Measurements from ENCODE around the gene MYH11.
"Not testable (repeated sequence)": the region's sequence is repeated elsewhere in the genome, so short reads cannot be mapped to it uniquely, and the experiment has no call there.

MYH11 gene

DNA sequence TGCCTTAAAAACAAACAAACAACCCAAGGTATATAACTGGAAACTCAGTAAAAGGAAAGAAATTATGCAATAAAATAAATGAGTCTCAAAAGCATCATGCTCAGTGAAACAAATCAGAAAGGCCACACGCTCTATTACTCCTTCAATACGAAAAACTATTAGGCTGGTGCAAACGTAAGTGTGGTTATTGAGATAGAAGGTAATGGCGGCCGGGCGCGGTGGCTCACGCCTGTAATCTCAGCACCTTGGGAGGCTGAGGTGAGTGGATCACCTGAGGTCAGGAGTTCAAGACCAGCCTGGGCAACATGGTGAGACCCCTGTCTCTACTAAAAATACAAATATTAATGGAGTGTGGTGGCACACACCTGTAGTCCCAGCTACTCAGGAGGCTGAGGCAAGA is 17.6 kb downstream of the MYH11 start:
- not testable (repeated sequence) for DNase-seq (ENCODE audit: low read depth)

DNA sequence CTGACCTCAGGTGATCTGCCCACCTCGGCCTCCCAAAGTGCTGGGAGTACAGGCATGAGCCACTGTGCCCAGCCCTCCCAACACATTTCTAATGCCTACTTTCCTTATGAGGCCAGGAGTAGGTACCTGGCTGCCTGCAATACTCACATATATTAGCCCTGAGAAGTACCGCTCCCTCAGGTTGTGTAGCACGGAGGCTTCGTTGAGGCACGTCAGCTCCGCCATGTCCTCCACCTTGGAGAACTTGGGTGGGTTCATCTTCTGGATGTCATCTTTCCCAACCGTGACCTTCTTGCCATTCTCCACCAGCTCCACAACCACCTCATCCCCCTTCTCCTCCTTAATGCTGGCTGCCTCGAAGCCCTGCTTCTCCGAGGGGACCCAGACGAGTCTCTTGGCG is 19.1 kb downstream of the MYH11 start:
- DNase-seq (ENCODE audit: low read depth) = no peak

DNA sequence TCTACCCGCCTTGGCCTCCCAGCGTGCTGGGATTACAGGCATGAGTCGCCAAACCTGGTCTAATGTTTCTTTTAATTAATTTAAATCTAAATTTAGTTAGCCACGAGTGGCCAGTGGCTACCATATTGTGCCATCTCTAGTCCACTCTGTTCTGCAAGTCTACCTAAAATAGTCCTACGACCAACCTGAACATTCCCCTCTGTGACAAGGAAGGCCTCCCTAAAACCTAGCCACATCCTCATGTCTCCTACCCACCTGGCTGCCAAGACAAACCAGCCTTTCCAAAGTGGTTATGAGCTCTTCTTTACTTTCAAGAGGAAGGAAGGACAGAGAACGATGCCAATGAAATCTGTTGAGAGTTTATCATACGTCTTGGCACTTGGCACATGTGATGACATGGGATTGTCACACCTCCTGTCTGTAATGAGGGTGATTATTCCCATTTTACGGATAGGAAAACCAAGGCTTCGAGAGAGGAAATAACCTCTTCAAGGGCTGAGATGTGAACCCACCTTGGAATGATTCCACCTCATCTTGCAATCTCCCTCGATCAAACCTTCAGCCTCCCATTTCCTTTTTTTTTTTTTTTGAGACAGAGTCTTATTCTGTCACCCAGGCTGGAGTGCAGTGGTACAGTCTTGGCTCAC is 19.7 kb downstream of the MYH11 start:
- no peak for DNase-seq (ENCODE audit: low read depth)

DNA sequence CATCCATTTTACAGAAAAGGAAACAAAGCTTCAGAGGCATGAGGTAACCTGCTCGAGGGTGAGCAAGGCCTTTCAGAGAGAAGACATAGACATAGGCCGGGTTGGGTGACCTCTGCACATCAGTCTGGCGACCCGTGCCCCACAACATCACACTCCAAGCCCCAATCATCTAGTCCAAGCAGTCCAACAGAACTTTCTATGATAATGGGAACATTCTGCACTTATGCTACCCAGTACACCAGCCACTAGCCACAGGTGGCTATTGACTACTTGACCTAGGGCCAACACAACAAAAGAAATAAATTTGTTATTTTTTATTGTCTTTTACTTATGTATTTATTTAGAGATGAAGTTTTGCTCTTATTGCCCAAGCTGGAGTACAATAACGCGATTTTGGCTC is 20.8 kb downstream of the MYH11 start:
- DNase-seq (ENCODE audit: low read depth) = no peak

DNA sequence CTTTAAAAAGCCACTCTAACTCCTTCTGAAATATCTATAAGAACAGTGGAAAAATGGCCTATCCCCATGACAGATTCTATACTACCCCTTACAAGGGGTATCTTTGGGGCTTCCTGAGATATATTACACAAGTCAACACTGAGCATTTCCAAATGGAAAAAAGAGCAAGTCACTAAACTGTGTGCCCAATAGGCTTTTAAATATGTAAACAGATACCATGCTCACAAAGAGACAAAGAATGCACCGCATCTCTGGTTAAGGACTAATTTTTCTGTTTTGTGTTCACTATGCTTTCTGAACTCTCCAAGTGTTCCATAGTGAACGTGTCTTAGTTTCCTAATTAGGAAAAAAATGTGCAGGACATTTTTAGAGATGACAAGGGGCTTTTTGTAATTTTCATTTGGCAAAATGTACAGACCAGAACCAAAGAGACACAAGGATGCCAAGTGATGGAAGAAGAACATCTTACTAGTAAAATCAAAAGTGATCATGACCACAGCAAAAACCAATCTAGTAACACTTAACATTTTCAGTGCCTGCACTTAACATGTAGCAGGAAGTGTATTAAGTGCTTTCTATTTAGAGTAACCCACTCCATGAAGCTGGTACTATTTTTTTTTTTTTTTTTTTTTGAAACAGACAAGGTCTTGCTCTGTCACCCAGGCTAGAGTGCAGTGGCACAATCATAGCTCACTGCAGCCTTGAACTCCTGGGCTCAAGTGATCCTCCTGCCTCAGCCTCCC is 21.5 kb downstream of the MYH11 start:
- DNase-seq (ENCODE audit: low read depth) = peak; percentile 45

DNA sequence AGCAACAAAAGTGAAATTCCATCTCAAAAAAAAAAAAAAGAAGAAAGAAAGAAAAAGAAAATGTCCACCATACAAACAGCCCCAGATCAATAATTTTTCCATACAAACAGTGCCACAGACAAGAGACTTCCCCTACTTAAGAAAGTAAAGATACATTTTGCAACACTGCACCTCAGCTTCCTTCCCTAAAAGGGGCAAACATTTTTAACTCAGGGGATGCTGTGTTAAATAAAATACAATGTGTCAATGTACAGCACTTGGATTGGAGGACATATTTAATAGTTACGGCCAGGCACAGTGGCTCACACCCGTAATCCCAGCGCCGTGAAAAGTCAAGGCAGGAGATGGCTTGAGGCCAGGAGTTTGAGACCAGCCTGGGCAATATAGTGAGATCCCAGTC is 22.3 kb downstream of the MYH11 start:
- DNase-seq (ENCODE audit: low read depth) = no peak

DNA sequence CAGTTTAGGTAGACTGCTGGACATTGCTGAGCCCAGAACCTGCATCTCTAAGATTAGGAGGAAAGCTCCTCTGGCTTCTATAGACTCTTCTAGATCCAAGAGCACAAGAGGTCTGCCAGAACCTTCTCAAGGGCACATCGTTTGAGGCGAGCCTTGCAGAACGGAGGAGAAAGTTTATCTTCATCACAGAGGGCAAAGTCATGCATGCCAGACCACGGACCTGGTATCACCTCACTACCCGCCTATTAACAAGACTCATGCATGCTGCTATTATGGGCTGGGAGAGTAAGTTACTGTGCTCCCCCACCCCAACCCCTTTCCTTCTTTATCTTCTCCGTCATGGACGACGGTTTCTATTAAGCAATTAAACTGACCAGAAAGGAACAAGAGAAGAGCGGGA is 23.3 kb downstream of the MYH11 start:
- DNase-seq (ENCODE audit: low read depth) = no peak

DNA sequence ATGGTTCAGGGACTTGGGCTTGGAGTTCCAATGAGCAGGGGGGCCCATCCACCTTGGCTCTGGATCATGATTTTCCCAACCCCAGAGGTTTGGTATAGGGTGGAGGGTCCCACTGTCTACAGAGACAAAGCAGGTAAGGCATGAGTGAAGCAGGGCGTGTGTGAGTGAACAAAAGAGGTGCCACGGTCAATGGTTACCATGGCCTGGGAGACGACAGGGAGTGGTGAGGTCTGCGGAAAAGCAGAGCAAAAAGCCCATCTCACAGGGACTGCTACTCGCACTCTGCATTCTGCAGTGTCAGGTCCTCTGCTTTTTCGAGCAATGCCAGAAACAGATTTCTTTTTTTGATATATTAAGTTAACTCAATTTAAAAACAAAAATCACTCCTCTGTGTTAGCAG is 24.6 kb downstream of the MYH11 start:
- DNase-seq (ENCODE audit: low read depth) = no peak

DNA sequence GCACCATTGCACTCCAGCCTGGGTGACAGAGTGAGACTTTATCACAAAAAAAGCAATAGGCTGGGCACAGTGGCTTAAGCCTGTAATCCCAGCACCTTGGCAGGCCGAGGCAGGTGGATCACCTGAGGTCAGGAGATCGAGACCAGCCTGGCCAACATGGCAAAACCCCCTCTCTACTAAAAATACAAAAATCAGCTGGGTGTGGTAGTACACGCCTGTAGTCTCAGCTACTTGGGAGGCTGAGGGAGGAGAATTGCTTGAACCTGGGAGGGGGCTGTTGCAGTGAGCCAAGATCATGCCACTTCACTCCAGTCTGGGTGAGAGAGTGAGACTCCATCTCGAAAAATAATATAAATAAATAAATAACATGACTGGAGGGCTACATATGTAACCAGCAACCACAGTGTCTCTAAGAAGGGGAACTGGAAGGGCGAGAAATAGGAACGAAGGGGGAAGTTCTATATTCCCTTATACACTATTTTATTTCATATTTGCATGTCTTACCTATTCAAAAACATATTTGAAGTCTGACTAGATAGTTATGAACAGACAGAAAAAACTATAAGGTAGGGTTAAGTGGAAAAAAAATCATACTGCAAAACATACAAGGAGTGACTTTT is 25.9 kb downstream of the MYH11 start:
- DNase-seq (ENCODE audit: low read depth) = no peak

DNA sequence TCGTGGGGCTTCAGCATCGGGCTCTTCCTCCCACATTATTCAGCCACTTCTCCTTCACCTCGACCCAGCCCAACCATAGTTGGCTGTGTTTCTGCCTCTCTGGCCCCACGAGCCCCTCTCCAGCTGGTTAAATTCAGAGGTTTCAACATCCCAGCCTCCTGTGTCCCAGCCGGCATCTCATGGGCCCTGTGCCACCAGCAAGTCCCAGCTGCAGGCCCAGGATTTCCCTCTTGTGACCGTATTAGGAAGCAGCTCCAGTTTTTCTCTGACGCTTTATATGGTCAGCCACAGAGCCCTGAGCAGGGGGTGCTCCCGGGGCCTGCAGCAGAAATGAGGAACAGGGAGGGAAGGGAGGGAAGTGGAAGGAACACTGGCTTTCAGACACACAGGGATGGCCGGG is 27.4 kb downstream of the MYH11 start:
- DNase-seq (ENCODE audit: low read depth) = peak; percentile 80

DNA sequence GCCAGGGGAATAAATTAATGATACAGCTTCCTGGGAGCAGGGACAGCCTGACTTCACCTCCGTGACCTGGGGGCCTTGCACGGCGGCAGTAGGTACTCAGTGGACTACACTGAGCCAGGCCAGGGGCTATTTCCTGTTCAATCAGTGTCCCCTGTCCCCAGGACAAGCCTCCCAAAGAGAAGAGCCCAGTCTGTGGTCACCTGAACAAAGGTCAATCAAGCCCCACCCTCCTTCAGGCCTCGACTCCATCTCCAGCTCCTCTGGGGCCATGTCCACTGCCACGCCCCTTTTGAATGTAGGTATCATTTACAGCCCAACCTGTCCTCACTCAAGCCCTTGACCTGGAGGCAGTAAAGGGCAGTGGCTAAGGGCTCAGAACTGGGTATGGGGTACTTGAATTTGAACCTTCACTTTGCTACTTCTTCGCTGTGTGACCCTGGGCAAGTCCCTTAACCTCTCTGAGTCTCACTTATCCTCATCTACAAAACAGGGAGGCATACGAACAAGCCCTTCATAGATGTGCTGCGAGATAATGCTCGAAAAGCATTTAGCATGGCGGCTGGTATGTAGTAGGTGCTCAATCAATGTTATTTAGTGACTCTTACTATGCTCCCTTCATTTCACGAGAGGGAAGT is 29.0 kb downstream of the MYH11 start:
- no peak for DNase-seq (ENCODE audit: low read depth)

DNA sequence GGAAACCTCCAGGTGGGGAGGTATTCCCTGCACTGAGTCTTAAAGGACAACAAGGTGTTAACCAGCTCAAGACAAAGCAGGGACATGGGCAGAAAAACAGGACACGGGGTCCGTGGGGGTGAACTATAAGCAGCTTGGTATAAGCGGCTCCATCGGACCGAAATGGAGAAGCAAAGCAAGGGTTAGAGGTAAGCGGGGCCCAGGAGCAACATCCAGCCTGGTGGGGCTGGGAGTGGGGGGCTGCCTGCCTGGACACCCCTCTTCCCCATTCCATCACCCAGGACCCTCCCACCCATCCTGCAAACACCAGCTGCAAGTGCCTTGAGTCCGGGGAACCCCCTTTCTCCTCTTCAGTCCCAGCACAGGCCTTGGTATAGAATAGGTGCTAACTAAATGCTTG is 29.5 kb downstream of the MYH11 start:
- DNase-seq (ENCODE audit: low read depth) = no peak

DNA sequence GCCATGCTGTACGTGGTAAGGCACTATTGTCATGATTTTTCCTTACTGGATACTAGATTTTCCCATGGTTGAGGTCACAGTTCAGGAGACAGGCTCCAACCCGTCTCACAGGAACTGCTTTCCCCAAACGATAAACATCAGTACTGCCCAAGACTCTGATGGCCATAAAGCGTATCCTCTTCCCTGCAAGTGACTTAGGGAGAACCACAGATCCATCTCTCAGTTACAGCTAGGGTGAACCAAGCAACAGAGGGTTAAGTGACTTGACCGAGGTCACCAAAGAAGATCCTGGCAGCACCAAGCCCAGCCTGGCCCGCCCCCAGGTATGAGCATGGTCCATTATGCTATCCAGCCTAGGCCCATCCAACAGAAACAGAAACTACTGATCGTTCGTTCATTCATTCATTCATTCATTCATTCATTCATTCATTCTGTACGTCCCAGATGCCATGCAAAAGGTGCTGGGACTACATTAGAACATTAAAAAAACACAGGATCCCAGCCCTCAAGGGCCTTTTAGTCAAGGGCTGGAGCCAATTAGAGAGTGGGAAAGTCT is 31.0 kb downstream of the MYH11 start:
- DNase-seq (ENCODE audit: low read depth) = no peak

DNA sequence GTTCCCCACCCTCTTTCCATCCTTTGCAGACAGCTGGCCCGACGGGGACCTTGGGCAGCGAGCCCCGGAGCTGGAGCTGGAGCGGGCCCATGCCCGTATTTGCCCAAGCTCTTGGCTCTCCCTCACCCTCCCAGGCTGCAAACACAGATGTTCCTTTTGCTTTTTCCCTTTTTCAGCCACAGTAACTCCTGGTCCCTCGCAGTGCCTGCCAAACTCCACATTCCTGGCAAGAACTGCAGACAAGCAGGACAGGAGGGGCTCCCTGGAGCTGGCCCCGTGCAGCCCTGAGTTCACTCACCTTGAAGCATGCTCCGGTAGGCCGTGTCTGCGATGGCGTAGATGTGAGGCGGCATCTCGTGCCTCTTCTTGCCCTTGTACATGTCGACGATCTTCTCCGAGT is 33.9 kb downstream of the MYH11 start:
- DNase-seq (ENCODE audit: low read depth) = no peak

DNA sequence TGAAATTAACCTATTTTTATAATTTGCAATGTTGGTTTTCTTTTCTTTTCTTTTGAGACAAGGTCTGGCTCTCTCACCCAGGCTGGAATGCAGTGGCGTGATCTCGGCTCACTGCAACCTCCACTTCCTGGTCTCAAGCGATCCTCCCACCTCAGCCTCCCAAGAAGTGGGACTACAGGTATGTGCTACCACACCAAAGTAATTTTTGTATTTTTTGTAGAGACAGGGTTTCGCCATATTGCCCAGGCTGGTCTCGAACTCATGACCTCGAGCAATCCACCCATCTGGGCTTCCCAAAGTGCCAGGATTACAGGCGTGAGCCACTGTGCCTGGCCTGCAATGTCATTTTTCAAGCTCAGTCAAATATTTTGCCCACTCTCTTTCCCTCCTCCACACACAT is 36.0 kb downstream of the MYH11 start:
- no peak for DNase-seq (ENCODE audit: low read depth)

DNA sequence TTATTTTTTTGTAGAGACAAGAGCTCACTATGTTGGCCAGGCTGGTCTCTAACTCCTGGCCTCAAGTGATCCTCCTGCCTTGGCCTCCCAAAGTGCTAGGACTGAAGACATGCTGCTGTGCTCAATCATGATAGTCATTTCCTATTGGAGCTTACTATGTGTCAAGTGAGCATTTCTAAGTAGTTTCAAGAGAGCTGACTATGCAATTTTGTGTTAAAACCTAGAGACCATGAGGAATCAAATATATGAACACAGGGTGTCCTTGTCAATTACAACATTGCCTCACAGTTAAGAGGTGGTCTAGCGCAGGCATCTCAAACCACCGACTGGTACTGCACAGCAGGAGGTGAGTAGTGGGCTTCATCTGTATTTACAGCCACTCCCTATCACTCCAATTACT is 37.8 kb downstream of the MYH11 start:
- DNase-seq (ENCODE audit: low read depth) = no peak

DNA sequence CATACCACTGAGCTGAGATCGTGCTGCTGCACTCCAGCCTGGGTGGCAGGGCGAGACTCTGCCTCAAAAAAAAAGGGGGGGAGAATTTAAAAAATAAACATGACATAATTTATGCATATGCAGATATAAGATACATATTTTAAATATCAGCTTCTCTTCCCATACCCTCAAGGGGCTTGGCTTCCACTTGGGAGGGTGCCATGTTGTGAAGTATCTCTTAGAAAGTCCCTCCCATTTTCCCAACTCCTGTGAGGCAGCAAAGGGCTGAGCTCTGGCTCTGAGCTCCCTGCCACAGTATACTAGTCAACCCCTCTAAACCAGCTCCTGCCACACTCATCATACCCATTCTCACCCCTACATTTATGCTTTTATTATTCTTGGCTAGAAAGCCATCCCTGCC is 39.4 kb downstream of the MYH11 start:
- DNase-seq (ENCODE audit: low read depth) = no peak

DNA sequence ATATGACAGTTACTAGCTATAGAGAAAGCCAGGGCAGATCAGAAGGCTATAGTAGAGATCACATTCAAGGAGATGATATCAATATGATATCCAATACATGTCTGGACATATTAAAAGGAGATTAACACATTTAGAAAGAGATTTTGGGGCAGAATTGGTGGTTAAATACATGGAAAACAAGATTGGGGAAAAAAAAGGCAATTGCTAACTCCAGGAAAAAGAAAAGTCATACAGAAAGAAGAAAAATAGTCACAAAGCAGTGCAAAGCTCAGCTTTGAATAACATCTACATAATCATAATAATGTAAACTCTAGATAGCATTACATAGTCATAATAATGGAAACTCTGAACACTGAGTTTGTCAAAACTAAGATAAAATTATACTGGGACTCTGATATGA is 40.6 kb downstream of the MYH11 start:
- no peak for DNase-seq (ENCODE audit: low read depth)

DNA sequence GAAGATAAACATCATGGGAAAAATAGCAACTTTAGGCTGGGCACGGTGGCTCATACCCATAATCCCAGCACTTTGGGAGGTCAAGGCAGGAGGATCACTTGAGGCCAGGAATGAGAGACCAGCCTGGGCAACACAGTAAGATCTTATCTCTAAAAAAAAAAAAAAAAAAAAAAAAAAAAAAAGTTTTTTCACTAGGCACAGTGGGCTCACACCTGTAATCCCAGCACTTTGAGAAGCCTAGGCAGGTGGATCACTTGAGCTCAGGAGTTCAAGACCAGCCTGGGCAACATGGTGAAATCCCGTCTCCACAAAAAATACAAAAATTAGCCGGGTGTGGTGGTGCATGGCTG is 44.5 kb downstream of the MYH11 start:
- not testable (repeated sequence) for DNase-seq (ENCODE audit: low read depth)

DNA sequence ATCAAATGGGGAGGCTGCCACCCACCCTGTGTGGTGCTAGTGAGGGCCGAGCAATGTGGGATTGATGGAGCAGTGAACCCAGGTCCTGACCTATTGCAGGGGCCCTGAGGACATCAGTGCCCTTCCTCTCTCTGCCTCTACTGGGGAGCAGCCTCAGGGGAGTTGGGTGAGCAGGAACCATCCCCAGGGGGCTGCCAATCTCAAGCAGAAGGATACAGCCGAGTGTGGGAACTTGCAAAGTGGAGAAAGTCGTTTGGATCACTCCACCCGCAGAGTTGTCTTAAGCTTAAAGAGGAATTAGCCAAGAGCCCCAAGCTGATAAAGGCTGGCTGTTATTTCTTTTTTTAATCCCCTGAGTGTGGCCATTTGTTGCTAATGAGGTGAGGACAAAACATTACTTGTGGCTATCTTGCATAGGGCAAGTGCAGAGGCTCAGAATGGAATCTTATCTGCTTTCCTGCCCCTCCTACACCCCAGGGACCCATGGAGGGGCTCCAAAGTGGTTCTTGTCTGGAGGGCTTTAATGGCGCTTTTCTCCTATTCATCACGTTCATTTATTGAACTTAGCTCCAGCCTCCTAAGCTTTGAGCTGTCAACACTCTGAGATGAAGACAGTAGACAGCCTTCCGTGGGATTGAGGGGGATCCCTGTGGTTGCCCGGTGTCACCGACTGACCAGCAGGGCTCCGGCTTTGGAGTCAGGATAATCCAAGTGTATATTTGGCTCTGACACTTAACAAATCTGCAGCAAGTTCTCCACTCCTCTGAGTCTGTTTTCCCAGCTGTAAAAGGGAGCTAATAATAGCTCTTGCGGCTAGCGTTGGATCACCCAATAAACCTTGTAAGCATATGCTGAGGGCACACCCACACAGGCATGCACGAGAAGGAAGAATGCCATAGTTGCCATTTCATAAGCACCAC is 45.1 kb downstream of the MYH11 start:
- peak; percentile 99 for DNase-seq (ENCODE audit: low read depth)

DNA sequence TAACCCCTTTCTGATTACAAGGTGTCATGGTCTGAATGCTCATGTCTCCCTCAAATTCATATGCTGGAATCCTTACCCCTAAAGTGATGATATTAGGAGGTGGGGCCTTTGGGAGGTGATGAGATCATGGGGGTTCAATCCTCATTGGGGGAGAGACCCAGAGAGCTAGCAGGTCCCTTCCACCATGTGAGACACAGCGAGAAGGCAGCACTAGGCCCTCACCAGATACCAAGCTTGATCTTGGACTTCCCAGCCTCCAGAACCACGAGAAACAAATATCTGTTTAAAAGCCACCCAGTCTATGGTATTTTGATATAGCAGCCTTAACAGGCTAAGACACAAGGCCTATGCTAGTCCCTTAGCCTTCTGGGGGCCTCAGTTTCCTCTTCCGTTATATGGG is 45.9 kb downstream of the MYH11 start:
- no peak for DNase-seq (ENCODE audit: low read depth)

DNA sequence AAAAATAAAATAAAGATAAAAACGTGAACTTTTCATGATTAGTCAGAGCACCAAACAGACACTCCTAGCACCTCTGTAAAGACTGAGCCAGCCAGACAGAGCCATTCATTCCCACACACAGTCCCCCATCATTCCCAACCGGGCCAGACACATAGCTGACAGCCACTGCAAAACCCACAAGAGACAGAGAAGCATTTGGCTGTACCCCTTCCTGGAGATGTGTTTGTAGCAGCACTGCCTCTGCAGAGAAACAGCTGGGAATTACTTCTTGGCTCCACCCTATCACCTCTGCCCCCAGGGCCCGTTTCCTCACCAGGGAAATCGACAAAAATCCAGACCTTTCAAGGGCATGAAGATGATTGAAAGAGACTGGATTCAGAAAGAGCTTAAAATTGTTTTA is 46.4 kb downstream of the MYH11 start:
- peak; percentile 74 for DNase-seq (ENCODE audit: low read depth)
